MM.1S (cell line): ENCODE results near the gene BLCAP.

Experiments used
- DNase-seq: peaks from one replicate; pipeline ENCODE4 v3.0.0-alpha.2; 2015
- H2AFZ ChIP-seq: fragments of 300-600 bp; sonication (generic); 2 replicates; pipeline ENCODE4 v1.6.0; 2016; ENCODE audit warnings: antibody characterized with exemption, low read length
- H3F3A ChIP-seq: fragments of 300-600 bp; sonication (generic); 2 replicates; pipeline ENCODE4 v1.6.1; 2016; ENCODE audit warnings: mild to moderate bottlenecking, antibody characterized with exemption, low read length, moderate library complexity, mixed read lengths; ENCODE audit not compliant: insufficient read depth
- H3K27ac ChIP-seq: fragments of 300-600 bp; sonication (generic); 2 replicates; pipeline ENCODE4 v1.5.1; 2016; ENCODE audit warnings: mild to moderate bottlenecking, low read length
- H3K27me3 ChIP-seq: fragments of 300-600 bp; sonication (generic); replicated peaks from 2 replicates; pipeline ENCODE4 v1.6.0; 2016; ENCODE audit warnings: low read length; ENCODE audit not compliant: insufficient read depth
- H3K36me3 ChIP-seq: fragments of 300-600 bp; sonication (generic); replicated peaks from 2 replicates; pipeline ENCODE4 v1.6.1; 2016; ENCODE audit warnings: mild to moderate bottlenecking, low read length, mixed read lengths; ENCODE audit not compliant: insufficient read depth
- H3K4me1 ChIP-seq: fragments of 300-600 bp; sonication (generic); 2 replicates; pipeline ENCODE4 v1.6.1; 2016; ENCODE audit warnings: low read length, mixed read lengths
- H3K4me2 ChIP-seq: fragments of 300-600 bp; sonication (generic); 2 replicates; pipeline ENCODE4 v1.6.0; 2016; ENCODE audit warnings: low read depth, low read length
- H3K4me3 ChIP-seq: fragments of 300-600 bp; sonication (generic); 2 replicates; pipeline ENCODE4 v1.5.1; 2016; ENCODE audit warnings: low read length, mixed read lengths
- H3K79me2 ChIP-seq: fragments of 300-600 bp; sonication (generic); 2 replicates; pipeline ENCODE4 v1.6.1; 2016; ENCODE audit warnings: mixed run types, low read length, mixed read lengths
- H3K9ac ChIP-seq: fragments of 300-600 bp; sonication (generic); 2 replicates; pipeline ENCODE4 v1.6.1; 2016; ENCODE audit warnings: low read length, mixed read lengths
- H3K9me2 ChIP-seq: fragments of 300-600 bp; sonication (generic); replicated peaks from 2 replicates; pipeline ENCODE4 v1.6.1; 2016; ENCODE audit warnings: mild to moderate bottlenecking, low read length, mixed read lengths; ENCODE audit not compliant: insufficient read depth
- H3K9me3 ChIP-seq: fragments of 300-600 bp; sonication (generic); replicated peaks from 2 replicates; pipeline ENCODE4 v1.6.1; 2016; ENCODE audit warnings: mild to moderate bottlenecking, low read length, mixed read lengths; ENCODE audit not compliant: insufficient read depth
- H4K20me1 ChIP-seq: fragments of 300-600 bp; sonication (generic); 2 replicates; pipeline ENCODE4 v1.6.1; 2016; ENCODE audit warnings: mild to moderate bottlenecking, low read length, moderate library complexity, mixed read lengths; ENCODE audit not compliant: insufficient read depth
- EZH2 ChIP-seq: fragments of 300-600 bp; sonication (generic); optimal IDR thresholded peaks from 2 replicates; pipeline ENCODE3; 2017; ENCODE audit warnings: low read depth, mild to moderate bottlenecking, antibody characterized with exemption, low read length, mixed read lengths
- EZH2phosphoT487 ChIP-seq: fragments of 300-600 bp; sonication (generic); IDR thresholded peaks from 2 replicates; pipeline ENCODE4 v1.6.1; 2018; ENCODE audit warnings: antibody characterized with exemption, low read length
- TF ChIP-seq, protein P1 (sequence below): fragments of 300-600 bp; sonication (generic); IDR thresholded peaks from 2 replicates; pipeline ENCODE4 v1.5.1; 2016; ENCODE audit warnings: antibody characterized with exemption, low read length, mixed read lengths

The BLCAP gene

DNA sequence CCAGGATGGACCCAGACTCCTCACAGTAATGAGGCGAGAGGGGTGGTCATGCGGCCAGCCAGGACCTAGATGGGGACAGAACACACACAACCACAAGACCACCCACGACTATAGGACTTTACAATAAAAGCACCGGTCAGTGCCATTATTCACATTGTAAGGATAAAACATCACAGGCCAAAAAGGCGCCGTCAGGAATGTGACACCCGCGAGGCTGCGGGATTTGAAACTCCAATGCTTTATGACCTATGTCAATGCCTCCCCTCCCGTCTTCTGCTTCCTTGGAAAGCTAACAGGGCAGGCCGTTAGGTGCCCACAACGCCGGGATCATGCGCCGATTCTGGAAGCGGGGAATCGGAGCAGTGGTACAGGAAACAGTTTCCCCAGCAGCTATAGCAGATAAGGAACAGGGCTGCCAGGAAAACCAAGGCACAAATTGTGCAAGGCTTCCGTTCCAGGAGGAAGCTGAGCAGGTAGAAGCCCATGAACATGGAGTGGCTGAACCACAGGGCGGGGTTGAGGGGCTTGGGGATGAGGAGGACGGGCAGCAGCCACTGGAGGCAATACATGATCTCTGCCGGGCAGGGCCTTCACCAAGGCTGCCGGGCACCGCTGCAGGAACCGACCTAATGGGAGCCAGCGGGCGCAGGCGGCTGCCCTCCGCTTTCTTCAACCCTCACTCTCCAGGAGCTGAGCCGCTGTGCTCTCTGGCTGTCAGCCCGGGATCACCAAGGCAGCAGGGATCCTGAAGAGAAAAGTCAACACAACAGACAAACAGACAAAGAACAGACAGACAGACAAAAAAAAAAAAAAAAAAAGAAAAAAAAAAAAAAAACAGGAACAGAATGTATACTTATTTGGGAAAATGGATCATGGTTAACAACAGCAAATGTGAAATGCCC is 8.8 kb downstream of the BLCAP start:
- no peaks in the 10 kb centered on the region for H3K9me2 ChIP-seq
- H3K4me1 ChIP-seq: no peaks in the 10 kb centered on the region
- H2AFZ ChIP-seq: no peak overlapping the region
- H3K9me3 ChIP-seq: no peaks in the 10 kb centered on the region
- no peak overlapping the region for H3K4me3 ChIP-seq
- no peak overlapping the region for H3K4me2 ChIP-seq
- H3K36me3 ChIP-seq: no peaks in the 10 kb centered on the region
- H3K27me3 ChIP-seq: no peaks in the 10 kb centered on the region
- no peak overlapping the region for H3K27ac ChIP-seq
- H3K9ac ChIP-seq: no peak overlapping the region
- peaks cover 40% of the 10 kb centered on the region for H3K79me2 ChIP-seq
- DNase-seq: no peak
- no peaks in the 10 kb centered on the region for H3F3A ChIP-seq
- H4K20me1 ChIP-seq: no peaks in the 10 kb centered on the region
- TF ChIP-seq, protein P1, sequence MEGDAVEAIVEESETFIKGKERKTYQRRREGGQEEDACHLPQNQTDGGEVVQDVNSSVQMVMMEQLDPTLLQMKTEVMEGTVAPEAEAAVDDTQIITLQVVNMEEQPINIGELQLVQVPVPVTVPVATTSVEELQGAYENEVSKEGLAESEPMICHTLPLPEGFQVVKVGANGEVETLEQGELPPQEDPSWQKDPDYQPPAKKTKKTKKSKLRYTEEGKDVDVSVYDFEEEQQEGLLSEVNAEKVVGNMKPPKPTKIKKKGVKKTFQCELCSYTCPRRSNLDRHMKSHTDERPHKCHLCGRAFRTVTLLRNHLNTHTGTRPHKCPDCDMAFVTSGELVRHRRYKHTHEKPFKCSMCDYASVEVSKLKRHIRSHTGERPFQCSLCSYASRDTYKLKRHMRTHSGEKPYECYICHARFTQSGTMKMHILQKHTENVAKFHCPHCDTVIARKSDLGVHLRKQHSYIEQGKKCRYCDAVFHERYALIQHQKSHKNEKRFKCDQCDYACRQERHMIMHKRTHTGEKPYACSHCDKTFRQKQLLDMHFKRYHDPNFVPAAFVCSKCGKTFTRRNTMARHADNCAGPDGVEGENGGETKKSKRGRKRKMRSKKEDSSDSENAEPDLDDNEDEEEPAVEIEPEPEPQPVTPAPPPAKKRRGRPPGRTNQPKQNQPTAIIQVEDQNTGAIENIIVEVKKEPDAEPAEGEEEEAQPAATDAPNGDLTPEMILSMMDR: no peak

DNA sequence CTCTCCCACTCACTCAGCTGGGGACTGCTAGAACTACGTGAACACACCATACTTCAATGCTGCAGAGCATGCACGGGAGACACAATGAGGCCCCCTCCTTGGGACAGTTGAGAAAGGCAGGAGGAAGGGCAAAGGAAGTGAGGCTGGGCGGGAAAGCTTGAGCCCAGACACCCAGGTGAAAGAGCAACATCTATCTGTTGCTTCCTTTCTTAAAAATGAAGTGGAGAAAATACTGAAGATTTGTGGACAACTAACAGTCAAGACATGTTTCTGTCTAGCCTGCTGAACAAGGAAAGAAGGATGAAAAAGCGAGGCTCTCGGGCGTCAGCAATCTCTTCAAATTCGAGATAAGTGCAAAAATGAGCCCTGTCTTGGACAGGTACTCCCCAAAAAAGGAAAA is 9.6 kb downstream of the BLCAP start:
- H3K9ac ChIP-seq: no peak overlapping the region
- H3K27me3 ChIP-seq: no peaks in the 10 kb centered on the region
- no peak overlapping the region for H3K4me2 ChIP-seq
- no peaks in the 10 kb centered on the region for H3K36me3 ChIP-seq
- no peak overlapping the region for H3K27ac ChIP-seq
- TF ChIP-seq, protein P1: no peak
- TF ChIP-seq EZH2 (no peak), EZH2phosphoT487 (no peak)
- no peaks in the 10 kb centered on the region for H3K9me2 ChIP-seq
- no peaks in the 10 kb centered on the region for H3F3A ChIP-seq
- no peak overlapping the region for H3K4me3 ChIP-seq
- DNase-seq: no peak
- no peaks in the 10 kb centered on the region for H3K9me3 ChIP-seq
- H3K4me1 ChIP-seq: no peaks in the 10 kb centered on the region
- H4K20me1 ChIP-seq: no peaks in the 10 kb centered on the region
- no peak overlapping the region for H2AFZ ChIP-seq
- peaks cover 32% of the 10 kb centered on the region for H3K79me2 ChIP-seq

DNA sequence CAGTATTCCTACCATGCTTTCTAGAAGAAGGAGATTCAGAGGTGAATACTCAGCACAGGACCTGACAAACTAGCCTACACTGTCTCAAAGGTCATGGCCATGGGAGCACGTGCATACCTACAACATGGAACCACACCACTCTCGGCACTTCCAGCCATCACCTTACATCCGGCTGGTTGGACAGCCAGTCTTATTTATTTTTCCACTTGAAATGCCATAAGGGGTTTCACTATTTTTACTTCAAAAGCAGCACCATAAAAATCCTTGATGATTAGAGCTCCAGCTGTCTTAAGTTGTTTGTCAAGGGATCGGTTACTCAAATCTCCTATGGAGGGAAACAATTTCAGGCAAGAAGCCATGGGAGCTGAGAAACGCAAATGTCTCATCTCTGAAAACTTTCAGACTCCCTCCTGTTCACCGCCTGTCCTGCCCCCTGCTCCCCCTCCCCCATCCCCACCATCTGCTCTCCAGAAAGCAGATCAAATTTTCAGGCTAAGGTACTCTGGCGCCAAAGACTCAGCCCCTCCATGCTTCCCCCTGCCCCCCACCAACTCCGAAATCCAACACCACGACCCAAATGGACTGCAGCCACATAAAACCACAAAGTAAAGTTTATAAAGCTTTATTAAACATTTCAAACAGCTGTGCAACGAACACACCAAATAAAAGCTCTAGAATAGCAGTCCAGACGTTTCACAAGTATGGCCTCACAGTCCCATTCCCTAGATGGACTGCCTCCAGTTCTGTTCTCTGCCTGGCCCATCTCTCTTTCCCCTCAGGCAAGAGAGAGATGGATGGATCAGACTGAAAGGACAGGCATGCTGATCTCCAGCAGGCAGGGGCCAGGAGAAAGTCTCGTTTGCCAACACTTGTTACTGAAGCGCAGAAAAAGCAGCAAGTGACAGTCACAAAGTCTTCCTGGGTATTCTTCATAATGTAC is 10.6 kb downstream of the BLCAP start:
- no peaks in the 10 kb centered on the region for H4K20me1 ChIP-seq
- H3K4me3 ChIP-seq: no peak overlapping the region
- peaks cover 25% of the 10 kb centered on the region for H3K79me2 ChIP-seq
- no peaks in the 10 kb centered on the region for H3K9me3 ChIP-seq
- no peaks in the 10 kb centered on the region for H3K9me2 ChIP-seq
- H3K27me3 ChIP-seq: no peaks in the 10 kb centered on the region
- no peaks in the 10 kb centered on the region for H3K4me1 ChIP-seq
- TF ChIP-seq, protein P1: no peak
- TF ChIP-seq EZH2 (no peak), EZH2phosphoT487 (no peak)
- H3K9ac ChIP-seq: no peak overlapping the region
- DNase-seq: no peak
- H3K4me2 ChIP-seq: no peak overlapping the region
- no peak overlapping the region for H3K27ac ChIP-seq
- H3F3A ChIP-seq: no peaks in the 10 kb centered on the region
- no peak overlapping the region for H2AFZ ChIP-seq
- no peaks in the 10 kb centered on the region for H3K36me3 ChIP-seq
